Fibroblast of lung (primary cell): Measurements from ENCODE around the gene TENM4. TPM values are rescaled to one million over a fixed set of nuclear protein-coding genes. Genes with fewer than 3 reads are reported as not detected.
A peak's percentile ranks its signal among the peaks of the same experiment; 100 is the strongest.

Experiments used
- DNase-seq, 2 donors: peaks; one replicate each; pipeline versions ENCODE4 v3.0.0 to v3.0.0-alpha.2; 2010; ENCODE audit warnings: low read depth in 2 of 2
- H2AFZ ChIP-seq: 2 replicates; pipeline ENCODE4 v1.5.1; 2012; ENCODE audit warnings: low read length, control low read depth, inconsistent platforms
- H3K27ac ChIP-seq: 2 replicates; pipeline ENCODE4 v1.5.1; 2011; ENCODE audit warnings: low read length, control low read depth; ENCODE audit not compliant: insufficient read depth
- H3K27me3 ChIP-seq: 2 replicates; pipeline ENCODE4 v1.5.1; 2011; ENCODE audit warnings: mild to moderate bottlenecking, low read length; ENCODE audit not compliant: control insufficient read depth, insufficient read depth
- H3K36me3 ChIP-seq: 2 replicates; pipeline ENCODE4 v1.5.1; 2011; ENCODE audit warnings: low read length; ENCODE audit not compliant: control insufficient read depth, insufficient read depth
- H3K4me1 ChIP-seq: 2 replicates; pipeline ENCODE4 v1.5.1; 2011; ENCODE audit warnings: low read length; ENCODE audit not compliant: control insufficient read depth, insufficient read depth; ENCODE audit errors: extremely low read depth
- H3K4me2 ChIP-seq: 2 replicates; pipeline ENCODE4 v1.5.1; 2011; ENCODE audit warnings: low read length, control low read depth; ENCODE audit not compliant: insufficient read depth; ENCODE audit errors: extremely low read depth
- H3K4me3 ChIP-seq, 4 experiments: fragments of 200-600 bp in 1 of 4; sonication (generic) in 1 of 4; replicated peaks in 1 of 4; 2 replicates each; pipeline ENCODE4 v1.5.1; 2011 to 2016; ENCODE audit warnings: low read length in 4 of 4, low read depth in 3 of 4, mild to moderate bottlenecking in 3 of 4, control low read depth in 2 of 4, inconsistent platforms in 1 of 4, mixed read lengths in 1 of 4; ENCODE audit not compliant: insufficient read depth in 1 of 4; ENCODE audit errors: control extremely low read depth in 1 of 4
- H3K79me2 ChIP-seq: 2 replicates; pipeline ENCODE4 v1.5.1; 2012; ENCODE audit warnings: mild to moderate bottlenecking, low read length, inconsistent platforms; ENCODE audit not compliant: control insufficient read depth, insufficient read depth
- H3K9ac ChIP-seq: 2 replicates; pipeline ENCODE4 v1.5.1; 2011; ENCODE audit warnings: mild to moderate bottlenecking, low read length, control low read depth; ENCODE audit not compliant: insufficient read depth
- H3K9me3 ChIP-seq: 2 replicates; pipeline ENCODE4 v1.5.1; 2012; ENCODE audit warnings: low read depth, low read length; ENCODE audit not compliant: control insufficient read depth, insufficient read depth
- H4K20me1 ChIP-seq: 2 replicates; pipeline ENCODE4 v1.5.1; 2011; ENCODE audit warnings: low read length; ENCODE audit not compliant: control insufficient read depth, insufficient read depth; ENCODE audit errors: extremely low read depth
- EZH2 ChIP-seq: IDR thresholded peaks from 2 replicates; pipeline ENCODE4 v1.5.1; 2012; ENCODE audit warnings: low read length, control low read depth, mild to moderate bottlenecking; ENCODE audit errors: missing control alignments
- polyA plus RNA-seq, 2 donors: library from polyadenylated mRNA; depleted of rRNA in 1 of 2; stranded (reverse) in 1 of 2; unstranded in 1 of 2; fragments of >200 nt; gene quantifications; 2 replicates each; pipeline ENCODE4 v1.2.1, GENCODE V29; 2011 to 2012; ENCODE audit warnings: missing spikeins in 1 of 2
- total RNA-seq: library from RNA; depleted of rRNA; stranded (reverse); fragments of >200 nt; gene quantifications from 2 replicates; pipeline ENCODE4 v1.2.1, GENCODE V29; 2014
- TF ChIP-seq, protein P1 (sequence below), 2 donors: IDR thresholded peaks in 1 of 2; conservative IDR thresholded peaks in 1 of 2; 1 replicate in 1 of 2; 2 replicates in 1 of 2; pipeline ENCODE4 v1.5.1; 2011 to 2012; ENCODE audit warnings: low read length in 2 of 2, control low read depth in 1 of 2, inconsistent platforms in 1 of 2, low read depth in 1 of 2, mild to moderate bottlenecking in 1 of 2

Gene TENM4
- total and polyA plus RNA-seq, 2 donors (not counting 1 experiment from before 2014, with no cell fraction given), result 4.6 to 48.4 TPM

DNA sequence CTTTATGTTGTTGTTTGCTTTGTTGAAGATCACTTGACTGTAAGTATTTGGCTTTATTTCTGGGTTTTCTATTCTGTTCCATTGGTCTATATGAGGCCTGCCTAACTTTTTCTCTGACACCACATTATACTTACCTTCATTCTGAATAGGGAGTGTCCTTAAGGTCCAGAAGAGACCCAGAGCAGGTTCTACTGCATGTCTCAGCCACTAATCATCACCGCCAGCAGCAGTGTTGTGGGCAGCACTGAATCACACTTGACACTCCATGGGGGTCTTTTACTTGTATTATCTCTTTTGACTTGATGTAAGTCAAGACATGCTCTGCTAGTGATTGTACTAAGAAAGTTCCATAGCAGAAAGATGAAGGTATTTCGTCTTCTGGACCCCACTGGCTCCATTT is 274.9 kb downstream of the TENM4 start:
- no peak for DNase-seq
- Histone ChIP-seq H3K4me3 (no peak overlapping the region), H3K4me1 (no peaks in the 10 kb centered on the region), H3K79me2 (no peaks in the 10 kb centered on the region), H3K36me3 (no peaks in the 10 kb centered on the region), H3K4me2 (no peak overlapping the region), H4K20me1 (no peaks in the 10 kb centered on the region), H2AFZ (no peak overlapping the region), H3K27ac (no peak overlapping the region), H3K9ac (no peak overlapping the region), H3K9me3 (no peaks in the 10 kb centered on the region), H3K27me3 (no peaks in the 10 kb centered on the region)
- TF ChIP-seq, protein P1, sequence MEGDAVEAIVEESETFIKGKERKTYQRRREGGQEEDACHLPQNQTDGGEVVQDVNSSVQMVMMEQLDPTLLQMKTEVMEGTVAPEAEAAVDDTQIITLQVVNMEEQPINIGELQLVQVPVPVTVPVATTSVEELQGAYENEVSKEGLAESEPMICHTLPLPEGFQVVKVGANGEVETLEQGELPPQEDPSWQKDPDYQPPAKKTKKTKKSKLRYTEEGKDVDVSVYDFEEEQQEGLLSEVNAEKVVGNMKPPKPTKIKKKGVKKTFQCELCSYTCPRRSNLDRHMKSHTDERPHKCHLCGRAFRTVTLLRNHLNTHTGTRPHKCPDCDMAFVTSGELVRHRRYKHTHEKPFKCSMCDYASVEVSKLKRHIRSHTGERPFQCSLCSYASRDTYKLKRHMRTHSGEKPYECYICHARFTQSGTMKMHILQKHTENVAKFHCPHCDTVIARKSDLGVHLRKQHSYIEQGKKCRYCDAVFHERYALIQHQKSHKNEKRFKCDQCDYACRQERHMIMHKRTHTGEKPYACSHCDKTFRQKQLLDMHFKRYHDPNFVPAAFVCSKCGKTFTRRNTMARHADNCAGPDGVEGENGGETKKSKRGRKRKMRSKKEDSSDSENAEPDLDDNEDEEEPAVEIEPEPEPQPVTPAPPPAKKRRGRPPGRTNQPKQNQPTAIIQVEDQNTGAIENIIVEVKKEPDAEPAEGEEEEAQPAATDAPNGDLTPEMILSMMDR (conservative IDR thresholded peaks at IDR 0.05 in 1 of 2, IDR thresholded peaks at IDR 0.05 in 1 of 2; ENCODE audit: low read depth in 1 of 2, low read length in 2 of 2), result no peak
- TF ChIP-seq EZH2, result no peak

DNA sequence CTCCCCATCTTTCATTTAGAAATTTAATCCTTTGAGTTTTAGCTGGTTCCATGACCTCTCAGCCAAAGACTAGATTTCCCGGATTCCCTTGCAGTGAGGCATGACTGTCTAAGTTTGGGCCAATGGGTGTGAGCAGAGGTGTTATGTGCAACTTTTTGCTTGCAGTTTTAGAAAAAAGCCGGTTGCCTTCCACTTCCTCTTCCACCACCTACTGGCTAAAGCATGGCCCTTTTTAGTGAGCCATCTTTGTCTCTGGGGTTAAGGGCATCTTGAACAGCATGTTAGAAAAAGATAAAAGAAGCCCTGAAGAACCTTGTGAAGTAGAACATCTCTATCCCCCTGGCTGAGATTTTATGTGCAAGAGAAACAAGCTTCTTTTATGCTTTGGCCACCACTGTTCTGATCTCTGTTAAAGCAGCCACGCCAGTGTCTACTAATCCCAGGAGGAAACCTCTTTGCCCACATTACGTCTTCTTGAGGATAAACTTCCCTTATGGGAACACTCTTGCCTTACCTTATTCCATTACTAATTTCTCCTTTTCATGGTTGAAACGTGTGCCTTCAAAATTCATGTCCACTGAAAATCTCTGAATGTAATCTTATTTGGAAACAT is 279.9 kb downstream of the TENM4 start:
- Histone ChIP-seq H3K9ac (no peak overlapping the region), H2AFZ (no peak overlapping the region), H4K20me1 (no peaks in the 10 kb centered on the region), H3K27ac (no peak overlapping the region), H3K4me3 (no peak overlapping the region), H3K9me3 (no peaks in the 10 kb centered on the region), H3K4me1 (no peaks in the 10 kb centered on the region), H3K79me2 (no peaks in the 10 kb centered on the region), H3K36me3 (no peaks in the 10 kb centered on the region), H3K27me3 (no peaks in the 10 kb centered on the region), H3K4me2 (no peak overlapping the region)
- peak; percentile 45 to 57 for DNase-seq
- TF ChIP-seq, protein P1 (conservative IDR thresholded peaks at IDR 0.05 in 1 of 2, IDR thresholded peaks at IDR 0.05 in 1 of 2; ENCODE audit: low read depth in 1 of 2, low read length in 2 of 2), result peak; percentile 54 to 62
- no peak for TF ChIP-seq EZH2

DNA sequence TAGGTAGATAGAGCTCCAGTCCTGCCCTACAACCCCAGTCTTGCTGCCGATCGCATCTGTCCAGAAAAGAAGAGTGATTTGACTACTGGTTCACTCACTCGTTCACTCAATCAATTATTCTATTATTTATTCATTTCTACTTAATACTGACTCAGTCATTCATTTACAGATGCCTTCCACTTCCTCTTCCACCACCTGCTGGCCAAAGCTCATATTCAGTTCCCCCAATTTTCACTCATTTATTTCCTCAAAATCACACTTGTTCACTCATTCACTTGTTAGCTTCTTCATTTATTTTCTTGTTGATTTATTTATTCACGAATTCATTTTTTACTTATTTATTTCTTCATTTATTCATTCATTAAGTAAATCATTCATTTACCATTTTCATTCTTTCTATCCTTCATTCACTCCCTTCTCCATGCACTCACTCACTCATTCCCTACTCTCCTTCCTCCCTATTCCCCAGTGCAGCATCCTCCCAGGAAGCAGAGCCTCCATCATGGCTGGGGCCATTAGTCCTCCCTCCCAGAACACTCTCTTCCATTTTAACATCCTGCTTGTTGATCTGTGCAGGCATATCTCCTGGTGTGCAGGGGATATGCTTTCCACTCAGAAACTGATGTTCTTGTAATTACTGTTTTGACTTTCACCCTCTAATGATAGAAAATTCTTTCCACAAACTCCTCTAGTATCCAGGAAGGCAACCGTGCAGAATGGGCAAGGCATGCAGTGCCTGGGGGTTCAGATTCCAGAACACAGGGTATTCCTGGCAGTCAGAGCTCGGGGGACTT is 281.0 kb downstream of the TENM4 start:
- no peak overlapping the region for H3K9ac ChIP-seq
- TF ChIP-seq EZH2, result no peak
- TF ChIP-seq, protein P1 (conservative IDR thresholded peaks at IDR 0.05 in 1 of 2, IDR thresholded peaks at IDR 0.05 in 1 of 2; ENCODE audit: low read depth in 1 of 2, low read length in 2 of 2), result peak; percentile 15 to 32
- H3K4me2 ChIP-seq, result no peak overlapping the region
- H4K20me1 ChIP-seq, result no peaks in the 10 kb centered on the region
- no peak for DNase-seq
- no peaks in the 10 kb centered on the region for H3K79me2 ChIP-seq
- no peak overlapping the region for H3K4me3 ChIP-seq
- no peaks in the 10 kb centered on the region for H3K36me3 ChIP-seq
- no peaks in the 10 kb centered on the region for H3K4me1 ChIP-seq
- no peak overlapping the region for H2AFZ ChIP-seq
- H3K9me3 ChIP-seq, result no peaks in the 10 kb centered on the region
- H3K27ac ChIP-seq, result no peak overlapping the region
- H3K27me3 ChIP-seq, result no peaks in the 10 kb centered on the region
